Activated naive CD8-positive, alpha-beta T cell treated with anti-CD3 and anti-CD28 coated beads, Interleukin-2, amount 50 U/mL, for 16 hours (primary cell): Measurements from ENCODE around the gene ADGRA1.

Experiments used
- DNase-seq: peaks from one replicate; pipeline ENCODE4 v3.0.0-alpha.2; 2020; ENCODE audit warnings: low read depth, low spot score

Gene ADGRA1

GRCh38 chr10:133076274-133077038 lies 11.3 kb upstream of the ADGRA1 start:
- DNase-seq: no peak

DNA sequence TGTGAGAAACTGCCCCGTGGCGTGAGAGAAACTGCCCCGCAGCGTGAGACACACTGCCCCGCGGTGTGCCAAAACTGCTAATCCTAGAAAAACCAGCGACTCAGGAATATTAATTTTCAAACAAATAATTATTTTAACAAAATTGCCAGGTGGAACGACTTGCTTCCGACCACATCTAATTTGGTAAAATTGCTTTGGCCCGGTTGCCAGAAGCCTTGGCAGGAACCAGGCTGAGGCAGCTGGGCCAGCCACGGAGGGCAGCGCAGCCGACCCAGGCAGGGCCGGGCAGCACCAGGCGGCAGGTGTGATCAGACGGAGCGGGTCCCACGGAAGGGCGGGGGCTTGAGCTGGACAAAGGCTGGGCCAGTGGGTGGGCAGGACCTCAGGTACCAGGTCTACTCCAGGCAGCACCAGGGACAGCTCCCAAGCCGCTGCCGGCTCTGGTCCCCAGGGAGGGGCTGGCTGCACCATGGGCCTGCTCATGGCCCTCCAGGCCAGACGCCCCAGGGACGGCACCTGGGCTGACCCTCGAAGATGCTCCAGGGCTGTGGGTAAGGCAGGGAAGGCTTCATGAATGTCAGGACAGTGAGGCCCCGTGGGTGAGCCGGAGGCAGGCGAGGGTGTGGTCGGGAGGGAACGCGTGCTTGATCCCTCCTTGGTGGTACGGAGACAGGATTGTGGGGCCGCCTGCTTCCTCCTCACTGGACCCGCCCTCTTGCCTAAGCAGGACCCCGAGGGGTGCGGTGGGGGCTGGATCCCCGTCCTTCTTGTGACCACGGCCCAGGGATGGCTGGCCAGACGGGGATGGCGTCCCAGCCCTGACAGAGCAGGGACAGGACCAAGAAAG lies 7.7 kb upstream of the ADGRA1 start:
- DNase-seq: no peak

DNA sequence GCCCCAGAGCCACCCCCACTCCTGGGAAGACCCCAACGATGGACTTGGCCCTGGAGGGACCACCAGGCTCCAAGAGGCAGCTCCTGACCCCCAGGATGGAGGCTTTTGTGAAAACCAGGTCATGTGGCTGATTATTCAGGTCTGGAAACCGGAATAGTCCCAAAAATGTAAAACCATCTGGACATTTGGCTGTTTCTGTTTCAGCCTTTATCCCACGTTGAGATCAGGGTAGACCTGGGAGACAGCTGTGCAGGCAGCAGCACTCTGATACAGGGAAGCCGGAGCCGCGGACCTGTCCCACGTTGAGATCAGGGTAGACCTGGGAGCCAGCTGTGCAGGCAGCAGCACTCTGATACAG lies 7.1 kb upstream of the ADGRA1 start:
- DNase-seq: no peak

DNA sequence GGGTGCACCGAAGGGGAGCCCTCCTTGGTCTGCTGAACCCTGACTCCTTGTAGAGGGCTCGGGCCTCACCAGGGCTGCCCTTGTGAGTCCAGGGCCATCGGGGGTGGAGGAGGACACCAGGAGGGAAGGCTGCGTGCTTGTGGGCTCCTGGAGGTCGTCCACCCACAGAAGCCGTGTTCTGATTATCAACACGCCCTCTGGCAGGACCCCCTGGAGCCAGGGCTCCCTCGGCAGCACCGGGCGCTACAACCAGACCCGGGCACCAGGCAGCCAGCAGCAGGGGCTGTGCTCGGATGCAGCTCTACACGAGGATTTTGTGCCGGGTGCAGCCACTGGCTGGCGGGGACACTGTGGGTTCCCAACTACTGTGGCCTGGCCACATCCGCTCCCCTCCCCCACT lies 6.1 kb upstream of the ADGRA1 start:
- no peak for DNase-seq

- DNase-seq: no peak
These were observed 4.9 kb upstream of the ADGRA1 start for GRCh38 chr10:133082685-133083421.

DNA sequence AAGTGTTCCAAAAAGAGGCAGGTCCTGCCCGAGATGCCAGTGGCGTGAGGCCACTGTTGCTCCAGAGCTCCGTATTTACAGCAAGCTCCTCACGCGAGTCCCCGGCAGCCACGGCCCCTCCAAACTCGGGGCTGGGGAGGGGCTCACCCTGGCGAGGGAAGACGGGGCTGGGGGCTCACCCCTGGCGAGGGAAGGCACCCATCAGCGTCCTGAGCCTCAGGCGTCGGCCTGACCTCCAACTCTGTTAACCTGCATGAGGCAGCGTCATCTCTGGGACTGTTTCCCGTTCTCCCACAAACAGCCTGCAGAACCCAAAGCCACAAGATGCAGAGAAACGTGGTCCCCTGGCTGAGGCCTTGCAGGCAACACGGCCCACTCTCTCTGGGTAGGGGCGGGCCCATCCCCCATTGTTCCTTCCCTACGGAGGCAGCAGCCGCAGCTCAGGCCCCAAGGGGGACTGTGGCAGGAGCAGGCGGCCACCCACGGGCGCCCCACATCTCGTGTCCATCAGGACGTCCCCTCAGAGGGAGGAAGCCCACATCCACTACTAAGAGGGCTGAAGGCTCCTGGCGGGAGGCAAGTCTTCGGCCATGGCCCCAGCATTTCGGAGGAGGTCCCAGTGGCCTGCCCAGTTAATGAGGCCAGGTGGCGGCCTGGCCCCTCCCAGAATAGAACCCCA lies 4.2 kb upstream of the ADGRA1 start:
- no peak for DNase-seq

DNA sequence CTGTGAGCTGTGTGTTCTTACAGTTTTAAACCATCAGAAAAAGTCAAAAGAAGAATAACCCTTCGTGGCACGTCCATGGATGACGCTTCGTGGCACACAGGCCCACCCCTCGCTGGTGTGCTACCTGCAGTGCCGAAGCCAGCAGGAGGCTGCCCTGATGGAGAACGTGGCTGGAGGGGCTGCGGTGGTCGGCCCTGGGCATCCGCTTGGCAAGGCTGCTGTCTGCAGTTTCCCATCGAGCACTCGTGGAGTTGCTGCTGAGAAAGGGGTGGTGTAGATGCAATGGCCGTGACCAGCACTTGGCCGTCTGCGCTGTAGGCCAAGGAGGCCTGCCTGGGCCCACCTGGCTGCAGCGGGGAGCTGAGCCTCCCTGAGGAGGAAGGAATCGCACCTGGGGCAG lies 3.2 kb upstream of the ADGRA1 start:
- DNase-seq: no peak

DNA sequence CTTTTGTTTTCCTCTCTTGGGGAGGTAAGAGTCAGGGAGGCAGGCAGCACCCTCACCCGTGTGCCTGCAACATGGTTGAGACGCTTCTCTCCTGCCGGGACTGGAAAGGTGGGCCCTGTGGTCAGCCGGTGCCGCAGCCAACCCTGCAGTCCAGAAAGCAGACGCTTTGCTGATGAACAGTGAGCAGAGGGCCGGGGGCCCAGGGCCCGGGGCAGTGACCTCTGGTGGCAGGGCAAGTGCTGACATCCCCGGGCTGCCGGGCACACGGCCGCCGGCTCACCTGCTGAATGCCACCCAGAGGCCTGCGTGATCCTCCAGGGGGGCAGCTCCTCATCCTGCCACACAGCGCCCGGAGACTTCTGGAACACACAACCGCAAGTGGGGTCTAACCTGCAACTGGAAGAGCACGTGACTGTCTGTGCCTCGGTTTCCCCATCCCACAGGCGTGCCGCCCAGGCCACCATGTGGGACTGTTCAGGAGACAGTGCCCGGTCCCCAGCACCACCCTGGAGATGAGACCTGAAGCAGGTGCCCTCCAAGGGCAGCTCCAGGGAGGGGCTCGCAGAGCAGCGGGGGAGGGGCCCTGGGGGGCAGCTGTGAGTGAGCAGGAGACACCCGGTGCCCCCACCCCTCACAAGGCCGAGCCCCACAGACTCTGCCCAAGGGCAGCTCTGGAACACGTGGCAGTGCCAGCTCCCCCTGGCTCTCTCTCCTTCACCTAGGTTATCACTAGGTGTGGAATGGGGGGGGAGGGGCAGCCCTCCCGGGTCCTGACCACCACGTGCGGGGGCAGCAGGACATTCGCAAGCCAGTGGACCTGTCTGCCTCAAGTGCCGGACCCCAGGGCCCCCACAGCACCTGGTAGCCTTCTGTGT lies 2.2 kb upstream of the ADGRA1 start:
- DNase-seq: no peak

DNA sequence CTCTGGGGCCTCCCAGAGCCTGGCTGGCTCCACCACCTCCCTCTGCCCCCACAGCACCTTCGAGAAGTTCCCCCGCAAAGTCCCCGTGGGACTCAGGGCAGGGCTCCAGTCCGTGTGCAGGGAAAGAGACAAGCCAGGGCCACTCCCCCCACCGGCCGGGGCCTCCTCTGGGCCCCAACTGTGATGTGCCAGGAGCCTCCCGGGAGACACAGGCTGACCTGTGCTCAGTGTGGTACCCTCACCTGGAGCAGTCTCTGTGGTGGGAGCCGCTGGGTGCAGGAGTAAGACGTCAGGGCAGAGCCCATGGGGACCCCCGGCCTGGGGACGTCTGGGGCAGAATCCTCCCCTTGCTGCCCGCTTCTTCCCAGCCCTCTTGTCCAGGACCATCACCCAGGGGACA lies 1.5 kb upstream of the ADGRA1 start:
- no peak for DNase-seq

DNA sequence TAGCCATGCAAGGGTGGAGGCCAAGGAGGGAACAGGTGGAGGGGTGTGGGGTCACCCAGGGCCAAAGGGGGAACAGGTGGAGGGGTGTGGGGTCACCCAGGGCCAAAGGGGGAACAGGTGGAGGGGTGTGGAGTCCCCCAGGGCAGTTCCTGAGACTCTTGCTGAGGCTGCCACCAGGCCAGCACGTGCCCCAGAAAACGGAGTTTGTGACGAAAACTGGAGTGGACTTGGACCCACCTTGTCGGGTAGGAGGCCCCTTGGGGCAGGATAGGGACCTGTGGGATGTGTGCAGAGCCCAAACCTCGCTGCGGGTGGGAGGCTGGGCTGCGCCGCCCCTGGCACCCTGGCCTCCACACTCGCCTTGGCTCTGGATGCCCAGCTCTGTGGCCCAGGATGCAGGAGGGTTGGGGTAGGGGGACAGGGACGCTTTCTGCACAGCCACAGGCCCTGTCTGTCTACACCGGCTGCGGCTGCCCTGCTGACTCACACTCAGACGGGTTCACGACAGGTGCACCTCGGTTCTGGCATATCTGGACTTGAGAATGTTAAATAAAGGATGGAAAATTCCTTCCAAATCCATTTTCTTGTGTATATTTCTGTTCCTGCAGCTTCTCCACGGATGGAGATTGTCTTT lies 562 bp upstream of the ADGRA1 start:
- DNase-seq: no peak

DNA sequence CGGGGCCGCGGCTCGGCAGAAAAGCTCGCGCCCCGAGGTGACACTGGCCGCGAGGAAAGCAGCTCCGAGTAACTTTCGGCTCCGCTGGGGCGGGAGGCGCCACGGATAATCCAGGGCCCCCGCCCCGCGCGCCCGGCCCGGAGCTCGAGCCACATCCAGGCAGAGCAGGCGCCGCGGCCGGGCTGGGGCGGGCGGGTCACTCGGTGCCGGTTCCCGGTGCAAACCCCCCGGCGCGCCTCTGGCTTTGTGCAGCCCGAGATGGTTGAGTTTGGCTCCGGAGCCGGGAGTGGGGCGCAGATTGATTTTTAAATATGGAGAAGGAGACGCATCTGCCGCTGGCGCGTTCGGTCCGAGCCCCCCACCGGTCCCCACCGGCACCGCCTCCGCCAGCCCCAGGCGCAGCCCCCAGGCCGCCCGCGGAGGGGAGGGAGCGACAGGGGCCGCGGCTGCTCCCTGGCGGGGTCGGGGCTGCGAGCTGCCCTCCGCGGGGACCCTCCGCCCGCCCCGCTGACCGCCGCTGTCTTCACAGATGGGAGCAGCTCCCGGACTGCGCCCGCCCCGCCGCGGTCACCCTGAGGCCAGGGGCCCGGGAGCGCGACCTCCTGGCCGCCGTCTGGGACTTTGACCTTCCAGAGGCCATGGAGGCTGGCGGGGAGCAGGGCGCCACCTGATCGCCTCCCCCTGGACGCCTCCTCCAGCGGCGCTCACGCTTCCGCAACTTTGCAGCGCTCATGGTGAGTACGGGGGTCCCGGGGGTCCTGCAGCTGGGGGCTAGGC lies 643 bp downstream of the ADGRA1 start:
- no peak for DNase-seq

DNA sequence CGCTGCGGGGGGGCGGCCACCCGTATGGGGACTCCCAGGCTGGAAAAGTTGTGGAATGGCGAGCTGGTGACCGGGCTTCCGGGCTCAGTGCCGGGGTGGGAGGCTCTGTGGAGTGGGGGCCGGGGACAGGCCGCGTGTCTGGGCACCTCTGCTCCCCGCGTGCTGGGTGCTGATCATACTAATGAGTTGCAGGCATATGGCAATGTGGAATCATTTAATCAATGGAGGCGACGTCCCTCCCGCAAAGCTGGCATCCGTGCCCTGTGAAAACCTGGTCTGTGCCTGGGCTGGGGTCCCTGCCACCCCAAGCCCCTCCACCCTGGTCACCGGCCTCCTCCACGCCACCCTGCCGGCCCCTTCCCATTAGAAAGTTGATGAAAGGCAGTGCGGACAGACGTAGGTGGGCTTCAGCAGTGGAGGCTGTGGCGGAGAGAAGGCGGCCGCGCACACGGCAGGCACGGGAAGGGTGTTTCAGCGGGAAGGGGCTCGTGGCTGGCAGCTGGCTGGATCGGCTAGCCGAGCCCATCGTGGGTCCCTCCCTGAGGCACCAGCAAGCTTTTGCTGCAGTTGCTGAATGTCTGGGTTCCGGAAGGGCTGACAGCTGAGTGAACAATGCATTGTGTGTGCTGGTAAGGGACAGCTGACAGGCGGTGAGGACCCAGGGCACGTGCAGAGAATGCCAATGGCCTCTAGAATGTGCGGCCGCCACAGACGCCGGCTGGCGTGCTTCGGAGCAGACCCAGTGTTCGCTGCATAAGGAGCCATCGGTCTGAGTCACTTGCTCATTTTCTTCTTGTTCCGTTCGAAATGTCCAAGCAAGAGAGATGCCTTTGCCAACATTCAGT lies 1.5 kb downstream of the ADGRA1 start:
- DNase-seq: no peak

DNA sequence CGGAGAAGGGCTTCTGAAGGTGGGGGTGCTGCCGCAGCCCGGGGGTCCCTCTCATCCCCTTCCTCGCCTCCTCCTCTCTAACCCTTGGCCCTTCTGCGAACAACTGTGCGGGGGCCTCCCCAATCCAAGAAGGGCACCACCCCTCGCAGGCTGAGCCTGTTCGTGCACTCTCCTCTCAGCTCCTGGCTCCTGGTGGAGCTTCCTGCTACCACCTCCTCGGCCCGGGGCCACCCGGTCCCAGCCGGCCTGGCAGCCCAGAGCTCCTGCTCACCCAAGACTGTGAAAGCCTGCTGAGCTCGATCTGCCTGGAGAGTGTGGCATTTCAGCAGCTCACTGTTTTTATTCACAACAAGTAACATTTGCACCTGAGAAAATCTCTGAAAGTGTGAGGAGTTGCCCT lies 2.4 kb downstream of the ADGRA1 start:
- DNase-seq: no peak

DNA sequence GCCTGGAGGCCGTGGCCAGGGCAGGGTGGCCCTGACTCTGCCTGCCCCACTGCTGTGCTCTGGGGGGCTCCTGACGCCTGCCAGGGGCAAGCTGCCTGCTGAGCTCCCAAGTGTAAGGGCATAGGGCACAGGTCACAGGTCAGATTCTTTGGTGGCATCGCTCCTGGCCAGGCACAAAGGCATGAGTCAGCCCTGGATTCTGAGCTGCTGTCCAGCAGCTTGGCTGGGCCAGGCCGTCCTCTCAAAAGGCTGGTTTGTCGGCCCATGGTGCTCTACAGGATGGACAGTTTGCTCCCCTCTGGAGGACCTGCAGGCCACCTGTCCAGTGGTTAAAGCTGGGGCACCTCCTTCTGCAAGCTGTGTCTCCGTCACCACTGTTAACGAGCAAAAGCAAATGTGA lies 2.9 kb downstream of the ADGRA1 start:
- DNase-seq: no peak

- DNase-seq: no peak
These were observed 3.6 kb downstream of the ADGRA1 start for GRCh38 chr10:133091316-133091715.

DNA sequence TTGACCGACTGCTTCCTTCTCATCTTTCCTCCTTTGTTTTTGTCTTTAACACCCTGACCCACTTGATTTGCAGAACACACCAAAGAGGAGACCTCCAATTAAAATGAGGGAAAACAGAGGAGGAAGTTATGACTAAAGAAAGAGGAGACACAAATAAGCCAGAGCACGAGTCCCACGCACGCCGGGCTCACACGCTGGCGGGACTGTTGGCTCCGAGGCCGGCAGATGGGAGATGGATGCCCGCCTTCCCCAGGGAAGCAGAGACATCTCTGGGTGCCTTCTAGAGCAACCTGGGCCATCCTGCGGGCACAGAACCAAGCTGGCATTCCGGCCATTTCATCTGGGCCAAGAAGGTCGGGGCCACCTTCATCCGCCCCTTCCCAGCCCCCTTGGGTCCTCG lies 5.6 kb downstream of the ADGRA1 start:
- DNase-seq: no peak

- DNase-seq: no peak
These were observed 6.6 kb downstream of the ADGRA1 start for GRCh38 chr10:133094286-133094685.

DNA sequence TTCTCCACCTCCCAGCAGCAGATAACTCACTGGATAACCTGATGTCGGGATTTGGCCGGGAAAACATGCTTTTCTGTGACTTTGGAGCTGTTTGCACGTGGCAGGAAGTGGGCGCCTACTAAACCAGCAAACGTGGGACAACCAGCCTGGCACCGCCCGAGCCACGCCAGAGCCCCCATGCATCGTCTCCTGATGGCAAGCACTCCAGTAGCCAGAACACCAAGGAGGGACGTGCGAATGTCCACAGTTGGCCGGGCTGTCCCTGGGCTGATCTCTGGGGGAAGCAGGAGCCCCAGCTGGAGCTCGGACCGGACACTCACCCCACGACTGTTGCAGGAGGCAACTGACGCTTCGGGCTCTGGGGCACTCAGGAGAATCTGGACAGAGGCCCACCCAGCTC lies 7.1 kb downstream of the ADGRA1 start:
- no peak for DNase-seq

DNA sequence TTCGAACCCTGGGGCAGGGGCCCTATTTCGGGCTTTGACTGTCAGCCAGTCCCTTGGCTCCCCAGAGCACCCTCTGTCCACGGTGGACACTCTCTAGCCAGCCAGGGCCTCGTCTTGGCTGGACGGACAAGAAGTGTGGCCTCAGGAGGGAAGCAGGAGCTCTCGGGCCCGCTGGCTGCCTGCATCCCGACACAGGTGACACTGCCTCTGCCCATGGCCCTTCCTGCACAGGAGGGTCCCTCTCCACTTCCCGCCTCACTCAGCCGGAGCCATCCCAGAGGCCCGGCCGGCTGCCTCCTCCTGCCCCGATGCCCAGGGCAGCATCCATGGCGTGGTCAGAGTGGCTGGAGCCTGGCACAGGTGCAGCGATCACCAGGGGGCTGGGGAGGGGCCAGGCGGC lies 7.9 kb downstream of the ADGRA1 start:
- no peak for DNase-seq
